PC-3 (cell line): ENCODE results near the gene ATG4D.

Experiments used
- CTCF ChIP-seq: fragments of 300-600 bp; sonication (generic); conservative IDR thresholded peaks from 2 replicates; pipeline ENCODE4 v1.5.1; 2017; ENCODE audit warnings: antibody characterized with exemption, low read depth, mild to moderate bottlenecking, low read length
- EZH2 ChIP-seq: fragments of 300-600 bp; sonication (generic); IDR thresholded peaks from one replicate; pipeline ENCODE4 v1.6.1; 2017; ENCODE audit warnings: antibody characterized with exemption, mild to moderate bottlenecking, low read length; ENCODE audit not compliant: unreplicated experiment
- EZH2phosphoT487 ChIP-seq: fragments of 300-600 bp; sonication (generic); IDR thresholded peaks from 2 replicates; pipeline ENCODE4 v1.6.1; 2018; ENCODE audit warnings: mild to moderate bottlenecking, antibody characterized with exemption, low read length, borderline replicate concordance

- TF ChIP-seq CTCF (no peak), EZH2phosphoT487 (no peak), EZH2 (no peak)
These were observed 24.3 kb upstream of the ATG4D start for GRCh38 chr19:10519421-10519820.
